Activated T-helper 9 cell treated with anti-CD3 and anti-CD28 coated beads, Interleukin-2, amount 50 U/mL, for 16 hours (primary cell): ENCODE results near the gene HIRIP3.

Source experiments
- DNase-seq: peaks from one replicate; pipeline ENCODE4 v3.0.0-alpha.2; 2020; ENCODE audit warnings: low read depth

Gene HIRIP3

GRCh38 chr16:29983420-29984136, 11.8 kb downstream of the HIRIP3 start:
- DNase-seq = no peak

GRCh38 chr16:29982560-29983419, 12.6 kb downstream of the HIRIP3 start:
- no peak for DNase-seq

- DNase-seq = no peak
Measured at GRCh38 chr16:29978564-29979270, 16.7 kb downstream of the HIRIP3 start.

GRCh38 chr16:29978081-29978480, 17.3 kb downstream of the HIRIP3 start:
- DNase-seq = no peak

GRCh38 chr16:29977063-29977825, 18.2 kb downstream of the HIRIP3 start:
- DNase-seq = no peak

- DNase-seq = no peak
Measured at GRCh38 chr16:29975811-29976511, 19.5 kb downstream of the HIRIP3 start.

- no peak for DNase-seq
Measured at GRCh38 chr16:29975134-29975538, 20.3 kb downstream of the HIRIP3 start.

GRCh38 chr16:29974291-29975133, 20.9 kb downstream of the HIRIP3 start:
- no peak for DNase-seq

GRCh38 chr16:29973384-29974246, 21.8 kb downstream of the HIRIP3 start, which contains the start of gene TAOK2:
TSS of gene TAOK2 (plus strand) at chr16:29973868. CDS start at chr16:29977773, 3,905 bp downstream.
- DNase-seq = peak; percentile 95

- no peak for DNase-seq
Measured at GRCh38 chr16:29972992-29973383, 22.4 kb downstream of the HIRIP3 start.

GRCh38 chr16:29972500-29972899, 22.9 kb downstream of the HIRIP3 start:
- DNase-seq = no peak

GRCh38 chr16:29971304-29971703, 24.1 kb downstream of the HIRIP3 start:
- no peak for DNase-seq

GRCh38 chr16:29968205-29968604, 27.2 kb downstream of the HIRIP3 start:
- DNase-seq = no peak

GRCh38 chr16:29963021-29963743, 32.2 kb downstream of the HIRIP3 start:
- DNase-seq = no peak

GRCh38 chr16:29962344-29962994, 32.9 kb downstream of the HIRIP3 start:
- no peak for DNase-seq

- DNase-seq = peak; percentile 91
Measured at GRCh38 chr16:29961479-29962343, 33.7 kb downstream of the HIRIP3 start, which contains the start of gene TMEM219. TSS of gene TMEM219 (plus strand) at chr16:29962079. CDS start at chr16:29963144, 1,065 bp downstream.

- DNase-seq = no peak
Measured at GRCh38 chr16:29961127-29961478, 34.3 kb downstream of the HIRIP3 start.
